B cell (primary cell): ENCODE data around the gene KCNQ1OT1. TPM values are rescaled to one million over a fixed set of nuclear protein-coding genes. Genes with fewer than 3 reads are reported as not detected.

Source experiments
- ATAC-seq: fragments of 200-7000 bp; cut with Tn5 transposase; one replicate; pipeline ENCODE4 v1.10.0; 2021; ENCODE audit warnings: low read depth, mild to moderate bottlenecking, moderate number of reproducible peaks, moderate library complexity
- CTCF ChIA-PET: fragments of 350-600 bp; sonication (Branson Sonifier 250); formaldehyde crosslinking; loops from one replicate; lab custom pipeline; 2021; ENCODE audit warnings: antibody characterized with exemption, inconsistent platforms; lab: Charles Lee
- POLR2A ChIA-PET: fragments of 350-600 bp; sonication (Branson Sonifier 250); formaldehyde crosslinking; loops from one replicate; lab custom pipeline; 2021; ENCODE audit warnings: antibody characterized with exemption; lab: Charles Lee
- DNase-seq: peaks from one replicate; pipeline ENCODE4 v3.0.0; 2013
- H2AFZ ChIP-seq: 2 replicates; pipeline ENCODE4 v1.6.1; 2012; ENCODE audit warnings: mild to moderate bottlenecking, low read depth, low read length; ENCODE audit not compliant: insufficient read depth, poor library complexity, severe bottlenecking
- H3K27ac ChIP-seq, 2 donors: 1 replicate in 1 of 2; 2 replicates in 1 of 2; pipeline ENCODE4 v1.5.1; 2012 to 2013; ENCODE audit warnings: low read length in 2 of 2, mild to moderate bottlenecking in 2 of 2, moderate library complexity in 1 of 2
- H3K27me3 ChIP-seq, 4 experiments: fragments of 200-600 bp in 1 of 4; sonication (generic) in 1 of 4; replicated peaks in 1 of 4; 1 replicate in 2 of 4; 2 replicates in 2 of 4; pipeline versions ENCODE4 v1.6.1 to v1.7.0; 2013 to 2016; ENCODE audit warnings: low read length in 3 of 4, mild to moderate bottlenecking in 2 of 4, mixed read lengths in 1 of 4, moderate library complexity in 1 of 4; ENCODE audit not compliant: insufficient read depth in 4 of 4, control insufficient read depth in 3 of 4; ENCODE audit errors: control extremely low read depth in 1 of 4
- H3K36me3 ChIP-seq, 2 experiments: replicated peaks in 1 of 2; 1 replicate in 1 of 2; 2 replicates in 1 of 2; pipeline versions ENCODE4 v1.6.1 to v1.7.1; 2013; ENCODE audit warnings: low read length in 1 of 2; ENCODE audit not compliant: insufficient read depth in 2 of 2, control insufficient read depth in 1 of 2; ENCODE audit errors: control extremely low read depth in 1 of 2, extremely low read depth in 1 of 2
- H3K4me1 ChIP-seq, 2 donors: fragments of 200-600 bp in 1 of 2; sonication (generic) in 1 of 2; 1 replicate in 1 of 2; 2 replicates in 1 of 2; pipeline versions ENCODE4 v1.5.1 to v1.6.1; 2013 to 2017; ENCODE audit warnings: low read length in 2 of 2; ENCODE audit not compliant: control insufficient read depth in 2 of 2, insufficient read depth in 2 of 2
- H3K4me2 ChIP-seq: replicated peaks from 2 replicates; pipeline ENCODE3; 2012; ENCODE audit warnings: mild to moderate bottlenecking, low read depth, low read length; ENCODE audit not compliant: poor library complexity, severe bottlenecking
- H3K4me3 ChIP-seq, 5 experiments: fragments of 200-600 bp in 1 of 5; sonication (generic) in 1 of 5; 1 replicate in 3 of 5; 2 replicates in 2 of 5; pipeline versions ENCODE4 v1.5.1 to v1.7.0; 2011 to 2016; ENCODE audit warnings: low read length in 4 of 5, mild to moderate bottlenecking in 4 of 5, low read depth in 2 of 5, control low read depth in 1 of 5, moderate library complexity in 1 of 5; ENCODE audit not compliant: insufficient read depth in 1 of 5; ENCODE audit errors: control extremely low read depth in 1 of 5, extremely low read depth in 1 of 5
- H3K79me2 ChIP-seq: fragments of 200-600 bp; sonication (generic); one replicate; pipeline ENCODE4 v1.6.0; 2016; ENCODE audit warnings: low read length; ENCODE audit not compliant: control insufficient read depth, insufficient read depth
- H3K9ac ChIP-seq: fragments of 200-600 bp; sonication (generic); 2 replicates; pipeline ENCODE4 v1.6.1; 2017; ENCODE audit warnings: mild to moderate bottlenecking, low read length, moderate library complexity
- H3K9me3 ChIP-seq, 3 donors: one replicate each; pipeline versions ENCODE4 v1.6.1 to v1.7.1; 2013; ENCODE audit warnings: low read length in 2 of 3; ENCODE audit not compliant: control insufficient read depth in 2 of 3, insufficient read depth in 1 of 3; ENCODE audit errors: control extremely low read depth in 1 of 3
- H4K20me1 ChIP-seq: 2 replicates; pipeline ENCODE4 v1.6.0; 2012; ENCODE audit warnings: mild to moderate bottlenecking, low read length; ENCODE audit not compliant: insufficient read depth, control insufficient read depth, poor library complexity, severe bottlenecking
- H3K27ac Mint-ChIP-seq: one replicate; pipeline ENCODE4 v1.8.0; 2021; ENCODE audit warnings: mixed read lengths
- H3K27me3 Mint-ChIP-seq: one replicate; pipeline ENCODE4 v1.8.0; 2021; ENCODE audit warnings: mixed read lengths
- H3K4me1 Mint-ChIP-seq: one replicate; pipeline ENCODE4 v1.8.0; 2021; ENCODE audit warnings: mixed read lengths
- H3K4me3 Mint-ChIP-seq: one replicate; pipeline ENCODE4 v1.8.0; 2021; ENCODE audit warnings: mixed read lengths
- H3K9me3 Mint-ChIP-seq: one replicate; pipeline ENCODE4 v1.8.0; 2022; ENCODE audit warnings: mixed read lengths; ENCODE audit not compliant: insufficient read depth
- EZH2 ChIP-seq: IDR thresholded peaks from 2 replicates; pipeline ENCODE4 v1.6.1; 2012; ENCODE audit warnings: borderline replicate concordance, low read depth, mild to moderate bottlenecking, moderate library complexity, low read length; ENCODE audit not compliant: insufficient read depth, poor library complexity, severe bottlenecking
- WGBS: methylation state at CpG from one replicate; pipeline ENCODE4 v1.1.5; 2013; ENCODE audit warnings: missing lambda C conversion rate; ENCODE audit not compliant: insufficient coverage; 5-methylcytosine and 5-hydroxymethylcytosine counted together
- intact Hi-C: fragments of 100-400 bp; cut with micrococcal nuclease; formaldehyde crosslinking; loops from one replicate; pipeline ENCODE4 v1.10.0; 2022
- polyA plus RNA-seq: library from polyadenylated mRNA; depleted of rRNA; stranded (reverse); fragments of >200 nt; gene quantifications from 2 replicates; pipeline ENCODE4 v1.2.3, GENCODE V29; 2012
- total RNA-seq, 2 donors: library from RNA; stranded (reverse); fragments of 120-200 nt in 1 of 2; gene quantifications; 1 replicate in 1 of 2; 2 replicates in 1 of 2; pipeline versions ENCODE4 v1.2.3 to v1.2.4, GENCODE V29; 2013 to 2022
- TF ChIP-seq, protein P1 (sequence below): fragments of 200-600 bp; IDR thresholded peaks from one replicate; pipeline ENCODE4 v1.8.0; 2022; ENCODE audit warnings: antibody characterized with exemption, mild to moderate bottlenecking

KCNQ1OT1 gene
- total and polyA plus RNA-seq, 2 donors (not counting 1 experiment from before 2014, with no cell fraction given): 0.03 to 0.89 TPM

DNA sequence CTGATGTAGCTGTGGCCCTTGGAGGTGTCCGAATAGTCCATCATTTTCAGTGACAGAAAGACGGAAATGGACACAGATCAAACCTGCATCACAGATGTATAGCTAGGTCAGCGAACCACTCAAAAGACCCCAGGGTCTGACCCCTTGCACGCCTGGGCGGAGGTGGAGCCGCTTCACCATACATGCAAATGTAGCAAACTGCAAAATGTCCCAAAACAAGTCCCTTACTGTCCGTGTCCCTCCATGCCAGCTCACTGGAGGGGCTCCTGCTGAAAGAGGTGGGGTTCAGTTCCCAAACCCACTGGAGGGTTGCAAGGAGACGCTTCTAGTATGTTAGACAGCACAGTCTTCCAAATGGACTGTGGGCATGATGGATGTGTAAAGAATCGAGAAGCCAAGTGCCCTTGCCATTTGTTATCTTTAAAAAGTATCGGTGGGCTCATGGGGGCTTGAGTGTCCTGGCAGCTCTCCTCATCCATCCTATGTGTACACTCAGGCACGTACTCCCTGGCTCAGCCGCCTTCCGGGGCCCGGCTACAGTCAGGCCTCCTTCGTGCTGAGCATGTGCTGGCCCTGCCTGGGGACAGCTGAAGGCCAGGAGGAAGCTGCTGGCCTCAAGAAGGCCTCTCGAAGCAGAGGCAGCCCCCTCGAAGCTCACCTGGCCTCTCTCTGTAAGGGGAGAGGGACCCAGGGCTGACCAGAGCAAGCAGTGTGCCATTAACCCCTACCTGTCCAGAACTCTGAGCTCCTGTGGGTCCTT, 20.2 kb upstream of the KCNQ1OT1 start:
- H3K79me2 ChIP-seq: no peaks in the 10 kb centered on the region
- no peaks in the 10 kb centered on the region for H3K4me1 ChIP-seq
- CTCF ChIA-PET: no interaction called here
- peaks cover 5% of the 10 kb centered on the region for H4K20me1 ChIP-seq
- intact Hi-C loops: no loop called here
- no peak overlapping the region for H3K27ac ChIP-seq
- ATAC-seq (no peak), DNase-seq (no peak)
- POLR2A ChIA-PET: no interaction called here
- no peaks in the 10 kb centered on the region for H3K9me3 Mint-ChIP-seq
- no peak overlapping the region for H3K4me3 ChIP-seq
- H3K36me3 ChIP-seq: no peaks in the 10 kb centered on the region
- H3K4me3 Mint-ChIP-seq: no peak overlapping the region
- TF ChIP-seq, protein P1, sequence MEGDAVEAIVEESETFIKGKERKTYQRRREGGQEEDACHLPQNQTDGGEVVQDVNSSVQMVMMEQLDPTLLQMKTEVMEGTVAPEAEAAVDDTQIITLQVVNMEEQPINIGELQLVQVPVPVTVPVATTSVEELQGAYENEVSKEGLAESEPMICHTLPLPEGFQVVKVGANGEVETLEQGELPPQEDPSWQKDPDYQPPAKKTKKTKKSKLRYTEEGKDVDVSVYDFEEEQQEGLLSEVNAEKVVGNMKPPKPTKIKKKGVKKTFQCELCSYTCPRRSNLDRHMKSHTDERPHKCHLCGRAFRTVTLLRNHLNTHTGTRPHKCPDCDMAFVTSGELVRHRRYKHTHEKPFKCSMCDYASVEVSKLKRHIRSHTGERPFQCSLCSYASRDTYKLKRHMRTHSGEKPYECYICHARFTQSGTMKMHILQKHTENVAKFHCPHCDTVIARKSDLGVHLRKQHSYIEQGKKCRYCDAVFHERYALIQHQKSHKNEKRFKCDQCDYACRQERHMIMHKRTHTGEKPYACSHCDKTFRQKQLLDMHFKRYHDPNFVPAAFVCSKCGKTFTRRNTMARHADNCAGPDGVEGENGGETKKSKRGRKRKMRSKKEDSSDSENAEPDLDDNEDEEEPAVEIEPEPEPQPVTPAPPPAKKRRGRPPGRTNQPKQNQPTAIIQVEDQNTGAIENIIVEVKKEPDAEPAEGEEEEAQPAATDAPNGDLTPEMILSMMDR: no peak
- no peak for TF ChIP-seq EZH2
- H3K27me3 ChIP-seq: no peaks in the 10 kb centered on the region
- H3K4me2 ChIP-seq: no peak overlapping the region
- H2AFZ ChIP-seq: no peak overlapping the region
- no peaks in the 10 kb centered on the region for H3K27me3 Mint-ChIP-seq
- no peaks in the 10 kb centered on the region for H3K4me1 Mint-ChIP-seq
- H3K9ac ChIP-seq: no peak overlapping the region
- no peak overlapping the region for H3K27ac Mint-ChIP-seq
- WGBS: 81% methylated on average over 14 of the region's 17 CpGs
- H3K9me3 ChIP-seq: peaks cover 0 to 2% (median 0%) of the 10 kb centered on the region in 3 donors

DNA sequence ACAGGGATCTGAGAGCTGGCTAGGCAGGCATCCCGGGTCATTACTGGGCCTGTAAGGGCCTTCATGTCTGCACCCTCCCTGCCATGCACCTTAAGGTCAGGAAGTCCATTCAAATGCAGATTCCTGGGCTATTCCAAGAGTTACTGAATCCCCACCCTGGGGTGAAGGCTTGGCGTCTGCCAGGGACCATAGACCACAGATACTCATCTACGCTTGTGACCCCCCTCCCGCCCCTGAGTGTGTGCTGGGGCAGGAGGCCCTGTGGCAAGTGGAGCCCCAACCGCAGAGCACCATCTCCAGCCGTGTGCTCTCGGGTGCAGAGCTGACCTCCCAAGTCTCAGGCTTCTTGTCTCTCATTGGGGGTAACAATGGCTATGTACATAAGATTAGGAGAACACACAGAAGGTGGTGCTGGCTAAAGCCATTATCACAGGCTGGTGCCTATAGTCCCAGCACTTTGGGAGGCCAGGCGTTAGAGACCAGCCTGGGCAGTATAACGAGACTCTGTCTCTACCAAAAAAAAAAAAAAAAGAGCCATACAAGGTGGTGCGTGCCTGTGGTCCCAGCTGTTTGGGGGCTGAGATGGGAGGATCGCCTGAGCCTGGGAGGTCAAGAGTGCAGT, 19.1 kb upstream of the KCNQ1OT1 start:
- 98% methylated on average over 6 of the region's 11 CpGs for WGBS
- Histone ChIP-seq H4K20me1 (peaks cover 5% of the 10 kb centered on the region), H3K27ac (no peak overlapping the region), H3K27me3 (no peaks in the 10 kb centered on the region), H3K36me3 (no peaks in the 10 kb centered on the region), H2AFZ (no peak overlapping the region), H3K4me2 (no peak overlapping the region), H3K9ac (no peak overlapping the region), H3K9me3 (peaks cover 0 to 2% (median 0%) of the 10 kb centered on the region in 3 donors), H3K79me2 (no peaks in the 10 kb centered on the region), H3K4me1 (no peaks in the 10 kb centered on the region), H3K4me3 (no peak overlapping the region)
- no peak for ATAC-seq
- Mint-ChIP-seq H3K4me3 (no peak overlapping the region), H3K9me3 (no peaks in the 10 kb centered on the region), H3K4me1 (no peaks in the 10 kb centered on the region), H3K27me3 (no peaks in the 10 kb centered on the region), H3K27ac (no peak overlapping the region)
- intact Hi-C loops: no loop called here
- TF ChIP-seq EZH2: no peak
- TF ChIP-seq, protein P1: no peak
- ChIA-PET POLR2A (no interaction called here), CTCF (no interaction called here)
- DNase-seq: no peak
